ENCODE results near the gene PRUNE2.

PRUNE2 gene

DNA sequence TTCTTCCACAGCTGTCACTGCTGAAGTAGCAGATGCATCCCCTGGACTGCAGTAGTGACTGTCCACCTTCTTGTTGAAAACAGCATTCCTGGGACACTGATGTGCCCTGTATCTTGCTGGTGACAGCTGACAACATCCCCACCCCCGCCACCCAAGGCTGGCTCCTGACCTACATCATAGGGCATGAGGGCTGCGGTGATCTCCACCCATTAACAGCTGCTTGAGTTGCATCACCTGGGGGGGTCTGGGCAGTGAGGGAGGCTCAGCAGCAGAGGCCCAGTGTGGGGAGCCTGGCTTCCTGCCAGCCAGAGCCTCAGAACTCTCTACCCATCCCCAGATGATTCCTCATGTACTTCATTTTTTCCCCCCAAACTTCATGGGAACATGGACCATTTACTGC lies 4.1 kb downstream of the PRUNE2 start:
- DNase-seq (ENCODE audit: low read depth, low spot score): no peak
- Histone ChIP-seq H3K4me1 (ENCODE audit: insufficient read depth, insufficient read length) (peaks cover 2% of the 10 kb centered on the region), H3K4me3 (ENCODE audit: insufficient read length, low read depth) (no peak overlapping the region)

DNA sequence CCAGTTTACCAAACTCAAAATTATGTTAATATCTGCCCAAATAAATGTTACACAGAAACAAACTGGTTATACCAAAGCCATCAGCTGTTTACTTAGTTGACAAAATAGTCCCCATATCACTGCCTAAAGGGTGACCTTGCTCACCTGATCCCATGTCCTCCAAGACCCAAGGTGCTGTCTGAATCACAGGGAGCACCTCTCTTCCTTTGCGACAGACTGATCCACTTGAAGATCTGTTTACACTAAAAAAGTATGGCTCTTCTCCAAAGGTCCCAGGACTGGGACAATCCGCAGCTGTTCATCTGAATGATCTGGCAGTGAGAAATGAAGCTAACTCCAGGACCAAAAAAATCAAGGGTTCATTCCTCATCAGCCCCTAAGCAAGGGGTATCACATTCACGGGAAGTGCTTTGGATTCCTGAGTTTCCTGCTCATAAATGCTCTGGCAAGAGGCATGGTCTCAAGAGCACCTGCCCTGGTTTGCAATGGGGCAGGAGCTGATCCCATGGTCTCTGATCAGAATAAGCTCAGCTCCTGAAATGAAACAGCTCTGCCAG lies 5.0 kb downstream of the PRUNE2 start:
- Histone ChIP-seq H3K9ac (ENCODE audit: insufficient read length, low read depth) (no peak overlapping the region), H3K4me1 (ENCODE audit: insufficient read depth, insufficient read length) (no peaks in the 10 kb centered on the region), H3K36me3 (ENCODE audit: insufficient read depth, insufficient read length, low read length) (no peaks in the 10 kb centered on the region), H3K4me3 (ENCODE audit: insufficient read length, low read depth) (no peak overlapping the region), H3K9me3 (ENCODE audit: insufficient read depth, low read length) (no peaks in the 10 kb centered on the region), H3K27me3 (ENCODE audit: insufficient read depth, insufficient read length) (peaks cover 25% of the 10 kb centered on the region)
- DNase-seq (ENCODE audit: low read depth, low spot score): no peak
- TF ChIP-seq SUZ12 (IDR thresholded peaks at IDR 0.05; ENCODE audit: extremely low read depth, insufficient read depth, insufficient read length) (no peak), ZNF274 (IDR thresholded peaks at IDR 0.05; ENCODE audit: low read depth, low read length) (no peak), YY1 (IDR thresholded peaks at IDR 0.05; ENCODE audit: insufficient read depth, insufficient read length) (no peak)

More for the DNA sequence above, 4.1 kb downstream of the PRUNE2 start:
- peaks cover 33% of the 10 kb centered on the region for H3K27me3 ChIP-seq (ENCODE audit: insufficient read depth, insufficient read length)
- no peaks in the 10 kb centered on the region for H3K9me3 ChIP-seq (ENCODE audit: insufficient read depth, low read length)
- TF ChIP-seq ZNF274 (IDR thresholded peaks at IDR 0.05; ENCODE audit: low read depth, low read length): no peak
- TF ChIP-seq SUZ12 (IDR thresholded peaks at IDR 0.05; ENCODE audit: extremely low read depth, insufficient read depth, insufficient read length): no peak
- no peak for TF ChIP-seq YY1 (IDR thresholded peaks at IDR 0.05; ENCODE audit: insufficient read depth, insufficient read length)
- H3K36me3 ChIP-seq (ENCODE audit: insufficient read depth, insufficient read length, low read length): no peaks in the 10 kb centered on the region
- H3K9ac ChIP-seq (ENCODE audit: insufficient read length, low read depth): no peak overlapping the region

DNA sequence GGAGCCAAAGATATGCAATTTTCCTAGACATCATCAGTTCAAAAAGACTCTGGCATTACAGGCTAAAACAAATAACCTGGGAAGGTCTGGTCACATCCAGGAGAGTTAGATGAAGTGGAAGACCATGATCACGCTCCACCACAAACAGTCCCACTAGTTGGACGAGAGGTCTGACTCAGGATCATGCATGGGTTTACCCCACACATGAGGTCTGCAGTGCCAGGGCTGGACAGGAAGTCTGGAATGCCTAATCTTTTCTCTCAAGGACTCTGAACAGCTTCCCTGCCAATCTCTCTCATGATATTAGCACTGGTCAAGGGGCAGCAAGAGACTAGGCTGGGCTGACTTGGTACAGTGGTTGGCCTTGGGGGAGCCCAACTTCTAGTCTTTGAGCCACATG lies 7.1 kb downstream of the PRUNE2 start:
- Histone ChIP-seq H3K27me3 (ENCODE audit: insufficient read depth, insufficient read length) (peaks cover 3% of the 10 kb centered on the region), H3K9ac (ENCODE audit: insufficient read length, low read depth) (no peak overlapping the region), H3K36me3 (ENCODE audit: insufficient read depth, insufficient read length, low read length) (no peaks in the 10 kb centered on the region), H3K4me1 (ENCODE audit: insufficient read depth, insufficient read length) (no peaks in the 10 kb centered on the region), H3K9me3 (ENCODE audit: insufficient read depth, low read length) (no peaks in the 10 kb centered on the region), H3K4me3 (ENCODE audit: insufficient read length, low read depth) (no peak overlapping the region)
- DNase-seq (ENCODE audit: low read depth, low spot score): no peak
- TF ChIP-seq YY1 (IDR thresholded peaks at IDR 0.05; ENCODE audit: insufficient read depth, insufficient read length) (no peak), SUZ12 (IDR thresholded peaks at IDR 0.05; ENCODE audit: extremely low read depth, insufficient read depth, insufficient read length) (no peak), ZNF274 (IDR thresholded peaks at IDR 0.05; ENCODE audit: low read depth, low read length) (no peak)

DNA sequence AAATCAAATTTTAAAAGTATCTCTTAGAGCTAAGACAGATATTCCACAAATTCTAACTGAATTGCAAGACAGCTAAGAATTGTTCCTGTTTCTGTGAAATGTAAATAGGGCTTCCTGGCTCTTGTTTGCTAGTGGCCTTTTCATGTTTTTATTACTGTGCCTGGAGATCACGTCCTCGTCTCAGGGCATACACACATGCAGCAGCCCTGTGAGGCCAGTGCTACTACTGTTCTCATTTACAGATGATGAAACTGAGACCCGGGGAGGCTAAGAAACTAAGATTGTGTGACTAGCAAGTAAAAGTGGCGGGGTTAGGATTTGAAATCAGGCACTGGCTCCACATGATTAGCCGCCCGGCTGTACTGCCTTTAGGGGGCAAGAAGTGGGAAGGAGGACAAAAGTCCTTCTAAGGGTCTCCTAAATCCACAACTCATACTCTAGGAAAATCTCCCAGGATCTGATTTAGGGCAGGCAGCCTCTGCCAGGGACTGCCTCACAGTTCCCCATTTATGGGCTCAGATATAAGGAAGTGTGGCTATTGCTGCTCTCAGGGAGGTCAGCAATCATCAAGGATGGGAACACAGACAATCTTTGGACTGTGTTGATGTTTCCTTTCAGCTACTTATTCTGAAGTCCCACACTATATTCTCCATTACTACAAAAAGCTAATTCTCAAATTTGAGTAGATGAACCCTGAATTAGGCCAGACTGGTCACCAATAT lies 7.9 kb downstream of the PRUNE2 start:
- no peak overlapping the region for H3K9ac ChIP-seq (ENCODE audit: insufficient read length, low read depth)
- no peak overlapping the region for H3K4me3 ChIP-seq (ENCODE audit: insufficient read length, low read depth)
- H3K36me3 ChIP-seq (ENCODE audit: insufficient read depth, insufficient read length, low read length): no peaks in the 10 kb centered on the region
- TF ChIP-seq YY1 (IDR thresholded peaks at IDR 0.05; ENCODE audit: insufficient read depth, insufficient read length): no peak
- no peak for TF ChIP-seq SUZ12 (IDR thresholded peaks at IDR 0.05; ENCODE audit: extremely low read depth, insufficient read depth, insufficient read length)
- no peak for TF ChIP-seq ZNF274 (IDR thresholded peaks at IDR 0.05; ENCODE audit: low read depth, low read length)
- no peaks in the 10 kb centered on the region for H3K9me3 ChIP-seq (ENCODE audit: insufficient read depth, low read length)
- peaks cover 2% of the 10 kb centered on the region for H3K27me3 ChIP-seq (ENCODE audit: insufficient read depth, insufficient read length)
- no peak for DNase-seq (ENCODE audit: low read depth, low spot score)
- H3K4me1 ChIP-seq (ENCODE audit: insufficient read depth, insufficient read length): no peaks in the 10 kb centered on the region

DNA sequence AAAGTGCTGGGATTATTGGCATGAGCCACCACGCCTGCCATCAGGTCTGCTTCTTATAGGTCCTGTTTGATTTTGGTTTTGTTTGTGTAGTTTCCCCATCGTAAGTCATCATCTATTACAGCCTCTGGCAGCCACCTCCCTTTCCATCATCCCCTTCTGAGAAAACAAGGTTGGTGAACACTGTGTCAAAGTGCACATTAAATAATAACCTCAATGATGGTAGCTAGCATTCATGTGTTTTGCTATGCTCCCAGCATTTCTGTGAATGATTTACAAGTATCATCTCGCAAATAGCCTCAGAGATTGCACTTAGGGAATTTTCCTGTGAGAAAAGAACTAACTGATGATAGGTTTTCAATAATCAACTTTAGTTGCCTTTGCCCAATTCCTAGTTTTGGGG lies 9.9 kb downstream of the PRUNE2 start:
- TF ChIP-seq YY1 (IDR thresholded peaks at IDR 0.05; ENCODE audit: insufficient read depth, insufficient read length) (no peak), SUZ12 (IDR thresholded peaks at IDR 0.05; ENCODE audit: extremely low read depth, insufficient read depth, insufficient read length) (no peak), ZNF274 (IDR thresholded peaks at IDR 0.05; ENCODE audit: low read depth, low read length) (no peak)
- no peaks in the 10 kb centered on the region for H3K36me3 ChIP-seq (ENCODE audit: insufficient read depth, insufficient read length, low read length)
- no peaks in the 10 kb centered on the region for H3K27me3 ChIP-seq (ENCODE audit: insufficient read depth, insufficient read length)

DNA sequence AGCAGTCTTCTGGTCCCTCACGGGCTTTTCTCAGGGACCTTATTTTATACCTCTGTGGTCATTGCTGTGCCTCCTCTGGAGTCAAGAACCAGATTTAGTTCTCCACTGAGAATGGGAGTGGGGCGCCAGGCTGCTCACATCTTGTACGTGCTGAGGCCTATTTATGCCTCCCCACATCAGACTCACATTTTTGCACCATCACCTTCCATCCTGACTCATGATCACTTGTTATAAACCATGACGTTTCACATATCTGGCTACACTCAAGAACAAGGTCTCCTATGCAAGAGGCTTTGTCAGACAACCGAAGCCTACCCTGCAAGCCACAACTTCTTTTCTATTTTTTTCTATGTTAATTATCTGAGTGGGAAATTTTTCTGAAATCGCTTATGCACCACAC lies 10.7 kb downstream of the PRUNE2 start:
- H3K27me3 ChIP-seq (ENCODE audit: insufficient read depth, insufficient read length): no peaks in the 10 kb centered on the region
- no peaks in the 10 kb centered on the region for H3K9me3 ChIP-seq (ENCODE audit: insufficient read depth, low read length)
- TF ChIP-seq SUZ12 (IDR thresholded peaks at IDR 0.05; ENCODE audit: extremely low read depth, insufficient read depth, insufficient read length) (no peak), YY1 (IDR thresholded peaks at IDR 0.05; ENCODE audit: insufficient read depth, insufficient read length) (no peak), ZNF274 (IDR thresholded peaks at IDR 0.05; ENCODE audit: low read depth, low read length) (no peak)
- DNase-seq (ENCODE audit: low read depth, low spot score): no peak
- no peaks in the 10 kb centered on the region for H3K36me3 ChIP-seq (ENCODE audit: insufficient read depth, insufficient read length, low read length)
- H3K4me3 ChIP-seq (ENCODE audit: insufficient read length, low read depth): no peak overlapping the region
- no peak overlapping the region for H3K9ac ChIP-seq (ENCODE audit: insufficient read length, low read depth)
- H3K4me1 ChIP-seq (ENCODE audit: insufficient read depth, insufficient read length): no peaks in the 10 kb centered on the region

More for the DNA sequence above, 9.9 kb downstream of the PRUNE2 start:
- Histone ChIP-seq H3K9ac (ENCODE audit: insufficient read length, low read depth) (no peak overlapping the region), H3K4me1 (ENCODE audit: insufficient read depth, insufficient read length) (no peaks in the 10 kb centered on the region), H3K9me3 (ENCODE audit: insufficient read depth, low read length) (no peaks in the 10 kb centered on the region), H3K4me3 (ENCODE audit: insufficient read length, low read depth) (no peak overlapping the region)
- no peak for DNase-seq (ENCODE audit: low read depth, low spot score)

DNA sequence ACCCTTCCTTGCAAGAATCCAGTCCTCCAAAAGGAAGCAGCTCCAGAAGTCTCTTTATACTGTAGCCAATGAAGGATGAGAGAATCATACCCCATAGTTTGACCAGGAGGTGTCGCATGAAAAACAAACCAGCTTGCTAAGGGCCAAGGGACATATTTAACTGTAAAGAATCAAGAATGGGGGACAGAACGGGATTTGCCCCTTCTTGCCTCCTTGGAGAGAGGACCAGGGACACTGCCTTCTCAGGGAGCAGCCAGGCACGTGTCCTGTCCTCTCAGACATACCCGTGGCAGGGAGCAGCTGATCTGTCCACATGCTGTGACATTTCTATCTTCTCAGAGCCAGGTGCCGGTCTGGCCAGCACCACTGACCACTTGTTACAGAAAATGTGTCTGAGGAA lies 11.7 kb downstream of the PRUNE2 start:
- Histone ChIP-seq H3K36me3 (ENCODE audit: insufficient read depth, insufficient read length, low read length) (no peaks in the 10 kb centered on the region), H3K4me1 (ENCODE audit: insufficient read depth, insufficient read length) (no peaks in the 10 kb centered on the region), H3K9me3 (ENCODE audit: insufficient read depth, low read length) (no peaks in the 10 kb centered on the region), H3K9ac (ENCODE audit: insufficient read length, low read depth) (no peak overlapping the region), H3K4me3 (ENCODE audit: insufficient read length, low read depth) (no peak overlapping the region), H3K27me3 (ENCODE audit: insufficient read depth, insufficient read length) (no peaks in the 10 kb centered on the region)
- DNase-seq (ENCODE audit: low read depth, low spot score): no peak
- TF ChIP-seq SUZ12 (IDR thresholded peaks at IDR 0.05; ENCODE audit: extremely low read depth, insufficient read depth, insufficient read length): no peak
- TF ChIP-seq YY1 (IDR thresholded peaks at IDR 0.05; ENCODE audit: insufficient read depth, insufficient read length): no peak
- no peak for TF ChIP-seq ZNF274 (IDR thresholded peaks at IDR 0.05; ENCODE audit: low read depth, low read length)

All from NT2/D1 (cell line).